H1 (cell line): ENCODE results near the gene NGFR.

Experiments
- ATF3 ChIP-seq: IDR thresholded peaks from 2 replicates; pipeline ENCODE4 v1.6.1; 2011; ENCODE audit warnings: low read depth, mild to moderate bottlenecking, low read length; ENCODE audit not compliant: insufficient read depth
- CTCF ChIP-seq, 3 experiments: IDR thresholded peaks; 1 replicate in 2 of 3; 2 replicates in 1 of 3; pipeline versions ENCODE4 v1.5.1 to v1.6.1; 2011; ENCODE audit warnings: low read length in 3 of 3, mild to moderate bottlenecking in 3 of 3, inconsistent platforms in 2 of 3, low read depth in 1 of 3, moderate library complexity in 1 of 3; ENCODE audit not compliant: insufficient read depth in 1 of 3; ENCODE audit errors: control extremely low read depth in 1 of 3
- MAX ChIP-seq: IDR thresholded peaks from 2 replicates; pipeline ENCODE4 v1.6.1; 2012; ENCODE audit warnings: inconsistent platforms
- POLR2A ChIP-seq, 2 experiments: IDR thresholded peaks; 1 replicate in 1 of 2; 2 replicates in 1 of 2; pipeline ENCODE4 v1.6.1; 2011; ENCODE audit warnings: low read depth in 2 of 2, low read length in 2 of 2, mild to moderate bottlenecking in 2 of 2; ENCODE audit errors: control extremely low read depth in 1 of 2

GRCh38 chr17:49447628-49448302 is 47.3 kb upstream of the NGFR start:
- TF ChIP-seq CTCF (IDR thresholded peaks at IDR 0.05; ENCODE audit: control extremely low read depth in 1 of 3, insufficient read depth in 1 of 3, low read depth in 1 of 3, low read length in 3 of 3) (peak in 2 of 3 experiments; percentile 24 to 36; a peak in 2 of 4 replicates), ATF3 (no peak), MAX (no peak), POLR2A (IDR thresholded peaks at IDR 0.05; ENCODE audit: control extremely low read depth in 1 of 2, low read depth in 2 of 2, low read length in 2 of 2) (no peak)
